GM12873 (cell line): Measurements from ENCODE around the gene TEKT5.

Experiments used
- CTCF ChIP-seq: IDR thresholded peaks from 2 replicates; pipeline ENCODE4 v1.5.1; 2012; ENCODE audit warnings: low read depth, mild to moderate bottlenecking, moderate library complexity, low read length, control low read depth; ENCODE audit not compliant: insufficient read depth; ENCODE audit errors: missing control alignments

TEKT5 gene

GRCh38 chr16:10663744-10664143 is 31.0 kb downstream of the TEKT5 start:
- no peak for TF ChIP-seq CTCF

GRCh38 chr16:10663146-10663545 is 31.6 kb downstream of the TEKT5 start:
- no peak for TF ChIP-seq CTCF

- TF ChIP-seq CTCF: no peak
These were observed 32.5 kb downstream of the TEKT5 start for GRCh38 chr16:10662212-10662611.

GRCh38 chr16:10661737-10662136 is 33.0 kb downstream of the TEKT5 start:
- no peak for TF ChIP-seq CTCF

GRCh38 chr16:10660950-10661635 is 33.6 kb downstream of the TEKT5 start:
- no peak for TF ChIP-seq CTCF

- no peak for TF ChIP-seq CTCF
These were observed 35.8 kb downstream of the TEKT5 start for GRCh38 chr16:10658943-10659342.

GRCh38 chr16:10657925-10658324 is 36.8 kb downstream of the TEKT5 start:
- TF ChIP-seq CTCF: no peak

GRCh38 chr16:10656618-10657017 is 38.1 kb downstream of the TEKT5 start:
- no peak for TF ChIP-seq CTCF
